Chondrocyte (in vitro differentiated cells): Measurements from ENCODE around the gene ZPR1. TPM values are rescaled to one million over a fixed set of nuclear protein-coding genes. Genes with fewer than 3 reads are reported as not detected.

ENCODE experiments used
- DNase-seq: peaks from one replicate; pipeline ENCODE4 v3.0.0; 2021; ENCODE audit warnings: mixed read lengths, low spot score
- H3K27ac Mint-ChIP-seq: one replicate; pipeline ENCODE4 v1.8.0; 2021; ENCODE audit warnings: mild to moderate bottlenecking, moderate library complexity, mixed read lengths; ENCODE audit not compliant: unreplicated experiment
- H3K27me3 Mint-ChIP-seq: 2 replicates; pipeline ENCODE4 v1.8.0; 2021; ENCODE audit warnings: low read depth, mixed read lengths
- H3K36me3 Mint-ChIP-seq: 2 replicates; pipeline ENCODE4 v1.8.0; 2021; ENCODE audit warnings: low read depth, mixed read lengths
- H3K4me1 Mint-ChIP-seq: 2 replicates; pipeline ENCODE4 v1.8.0; 2021; ENCODE audit warnings: low read depth, mild to moderate bottlenecking, mixed read lengths
- H3K4me3 Mint-ChIP-seq: one replicate; pipeline ENCODE4 v1.8.0; 2021; ENCODE audit warnings: mild to moderate bottlenecking, moderate library complexity, mixed read lengths; ENCODE audit not compliant: unreplicated experiment
- H3K9me3 Mint-ChIP-seq: 2 replicates; pipeline ENCODE4 v1.8.0; 2021; ENCODE audit warnings: low read depth, mixed read lengths
- total RNA-seq: library from RNA; stranded (reverse); gene quantifications from 3 replicates; pipeline ENCODE4 v1.2.1, GENCODE V29; 2021
- TF ChIP-seq, protein P1 (sequence below): fragments of 200-600 bp; sonication (generic); IDR thresholded peaks from 2 replicates; pipeline ENCODE4 v1.5.0; 2021; ENCODE audit warnings: antibody characterized with exemption, mild to moderate bottlenecking, moderate library complexity

ZPR1 gene
- total RNA-seq, 1 donor from 2014 or later: 40.0 TPM

DNA sequence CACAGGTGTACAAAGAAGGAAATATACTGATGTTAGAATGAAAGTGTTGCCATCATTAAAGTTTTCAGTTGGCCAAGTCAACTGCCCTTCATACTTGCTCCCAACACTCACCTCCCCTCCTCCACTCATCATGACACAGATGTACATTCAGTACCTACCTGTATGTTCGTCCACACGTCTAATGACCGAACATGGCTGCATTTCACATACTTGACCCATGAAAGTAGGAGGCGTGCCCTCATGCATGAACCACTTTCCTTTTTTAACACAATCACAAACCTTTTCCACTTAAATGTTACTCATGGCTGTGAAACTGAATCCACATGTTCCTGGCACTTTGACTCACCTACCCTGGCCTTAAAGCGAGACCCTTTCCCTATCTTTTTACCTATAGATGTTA, 11.8 kb downstream of the ZPR1 start:
- peaks cover 25% of the 10 kb centered on the region for H3K36me3 Mint-ChIP-seq
- H3K27ac Mint-ChIP-seq: no peak overlapping the region
- H3K27me3 Mint-ChIP-seq: no peaks in the 10 kb centered on the region

DNA sequence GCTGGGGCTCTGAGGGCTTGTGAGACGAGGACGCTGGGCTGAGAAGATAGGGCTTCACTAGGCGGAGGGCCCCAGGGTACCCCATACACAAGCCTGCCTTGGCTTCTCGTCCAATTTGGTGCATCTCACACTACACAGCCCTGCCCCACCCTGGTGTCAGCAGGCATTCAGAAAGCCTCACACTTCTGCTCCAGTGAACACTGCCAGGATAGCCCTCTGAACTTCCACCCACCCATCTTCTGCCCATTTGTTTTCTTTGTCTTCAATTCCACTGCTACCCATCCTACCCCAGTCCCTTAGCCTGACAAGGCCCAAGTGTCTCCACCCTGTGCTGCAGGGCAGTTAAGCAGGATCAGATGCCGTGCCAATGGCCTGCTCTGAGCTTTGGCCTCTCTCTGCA, 13.2 kb downstream of the ZPR1 start:
- Mint-ChIP-seq H3K27me3 (no peaks in the 10 kb centered on the region), H3K4me3 (no peak overlapping the region), H3K4me1 (peaks cover 24% of the 10 kb centered on the region), H3K27ac (no peak overlapping the region), H3K9me3 (no peaks in the 10 kb centered on the region), H3K36me3 (peaks cover 20% of the 10 kb centered on the region)
- no peak for DNase-seq
- TF ChIP-seq, protein P1, sequence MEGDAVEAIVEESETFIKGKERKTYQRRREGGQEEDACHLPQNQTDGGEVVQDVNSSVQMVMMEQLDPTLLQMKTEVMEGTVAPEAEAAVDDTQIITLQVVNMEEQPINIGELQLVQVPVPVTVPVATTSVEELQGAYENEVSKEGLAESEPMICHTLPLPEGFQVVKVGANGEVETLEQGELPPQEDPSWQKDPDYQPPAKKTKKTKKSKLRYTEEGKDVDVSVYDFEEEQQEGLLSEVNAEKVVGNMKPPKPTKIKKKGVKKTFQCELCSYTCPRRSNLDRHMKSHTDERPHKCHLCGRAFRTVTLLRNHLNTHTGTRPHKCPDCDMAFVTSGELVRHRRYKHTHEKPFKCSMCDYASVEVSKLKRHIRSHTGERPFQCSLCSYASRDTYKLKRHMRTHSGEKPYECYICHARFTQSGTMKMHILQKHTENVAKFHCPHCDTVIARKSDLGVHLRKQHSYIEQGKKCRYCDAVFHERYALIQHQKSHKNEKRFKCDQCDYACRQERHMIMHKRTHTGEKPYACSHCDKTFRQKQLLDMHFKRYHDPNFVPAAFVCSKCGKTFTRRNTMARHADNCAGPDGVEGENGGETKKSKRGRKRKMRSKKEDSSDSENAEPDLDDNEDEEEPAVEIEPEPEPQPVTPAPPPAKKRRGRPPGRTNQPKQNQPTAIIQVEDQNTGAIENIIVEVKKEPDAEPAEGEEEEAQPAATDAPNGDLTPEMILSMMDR: no peak

More for the DNA sequence above, 11.8 kb downstream of the ZPR1 start:
- TF ChIP-seq, protein P1: no peak
- DNase-seq: no peak
- H3K9me3 Mint-ChIP-seq: no peaks in the 10 kb centered on the region
- no peak overlapping the region for H3K4me3 Mint-ChIP-seq
- peaks cover 21% of the 10 kb centered on the region for H3K4me1 Mint-ChIP-seq

DNA sequence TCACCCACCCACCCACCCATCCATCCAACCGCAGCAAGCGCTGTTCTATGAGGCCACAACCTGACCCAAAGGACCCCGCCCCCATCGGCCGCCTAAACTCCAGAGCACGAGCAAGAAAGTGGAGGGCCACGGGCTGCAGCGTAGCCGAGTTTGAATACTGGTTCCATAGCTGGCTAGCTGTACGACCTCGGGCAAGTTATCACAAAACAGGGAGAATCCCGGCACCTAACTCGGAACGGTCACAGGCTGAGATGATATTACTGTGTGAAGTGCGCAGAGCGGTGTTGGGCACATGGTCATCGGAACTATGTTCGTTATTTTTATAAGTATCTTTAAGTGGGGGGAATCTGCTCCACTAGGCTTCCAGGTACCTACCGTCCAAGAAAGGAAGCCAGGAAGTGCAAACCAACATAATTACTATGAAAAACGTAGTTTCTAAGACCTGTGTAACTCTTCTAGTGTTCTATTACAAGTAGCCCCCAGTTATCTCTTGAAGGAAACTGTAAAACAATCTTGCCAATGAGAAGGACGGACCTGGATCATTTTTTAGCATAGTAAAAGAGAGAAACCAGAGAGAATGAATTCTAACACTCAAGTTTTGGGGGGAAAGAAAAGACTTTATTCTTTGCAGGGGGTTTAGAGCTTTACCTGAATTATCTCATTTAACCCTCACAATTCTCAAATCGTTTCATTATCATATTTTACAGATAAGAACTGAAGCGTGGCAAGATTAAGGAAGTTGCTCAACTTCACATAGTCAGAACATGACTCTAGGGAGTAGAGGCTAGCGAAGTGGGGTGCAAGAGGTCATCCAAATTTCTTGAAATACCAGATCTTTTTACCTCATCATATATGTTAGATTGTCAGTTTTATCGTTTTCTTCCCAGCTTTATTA, 14.4 kb downstream of the ZPR1 start:
- TF ChIP-seq, protein P1: peak; percentile 4
- Mint-ChIP-seq H3K9me3 (no peaks in the 10 kb centered on the region), H3K27ac (peak overlapping the region; percentile 95), H3K27me3 (no peaks in the 10 kb centered on the region), H3K4me3 (peak overlapping the region; percentile 92), H3K4me1 (peaks cover 24% of the 10 kb centered on the region), H3K36me3 (peaks cover 14% of the 10 kb centered on the region)
- no peak for DNase-seq

DNA sequence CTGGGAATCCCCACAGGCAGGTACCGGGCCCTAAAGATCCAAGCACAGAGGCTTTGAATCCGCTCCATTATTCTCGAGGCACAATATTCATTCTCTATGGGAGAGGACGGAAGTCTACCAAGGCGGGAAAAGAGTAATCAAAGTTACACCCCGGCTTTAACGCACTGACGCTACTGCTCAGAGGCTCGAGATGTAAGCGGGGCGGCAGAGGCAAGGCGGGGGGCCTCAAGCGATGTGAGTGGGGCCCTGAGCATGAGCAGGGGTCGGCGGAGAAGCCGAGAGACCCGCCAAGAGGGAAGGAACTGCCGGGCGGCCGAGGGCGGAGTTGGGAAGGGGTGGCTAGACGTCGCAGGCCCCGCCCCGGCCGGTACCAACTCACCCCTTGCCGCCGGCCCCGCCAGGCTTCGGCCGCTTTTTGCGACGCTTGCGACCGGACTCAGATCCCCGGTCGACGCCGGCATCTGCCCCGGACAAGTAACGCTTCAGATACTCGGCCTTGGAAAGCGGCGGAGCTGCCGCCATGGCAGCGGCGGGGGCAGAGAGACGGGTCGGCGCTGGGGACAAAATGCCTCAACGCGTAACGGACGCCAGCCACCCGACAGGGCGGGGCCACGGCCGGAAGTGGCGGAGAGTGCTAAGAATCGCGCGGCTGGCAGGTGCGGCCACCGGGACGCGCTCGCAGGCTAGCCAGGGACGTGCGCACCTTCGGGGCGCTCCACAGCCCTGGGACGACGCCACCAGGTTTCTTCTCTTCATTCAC, 15.2 kb downstream of the ZPR1 start, which contains the start of gene BUD13:
TSS of gene BUD13 (minus strand) at position 545 of the 760 bp plus-strand sequence. CDS start at position 522, 23 bp downstream.
- no peaks in the 10 kb centered on the region for H3K9me3 Mint-ChIP-seq
- TF ChIP-seq, protein P1: peak; percentile 18
- peak within 1 kb of the TSS; percentile 92 for H3K4me3 Mint-ChIP-seq
- peak; percentile 95 for DNase-seq
- H3K27me3 Mint-ChIP-seq: no peaks in the 10 kb centered on the region
- peak within 1 kb of the TSS; percentile 95 for H3K27ac Mint-ChIP-seq
- H3K36me3 Mint-ChIP-seq: peaks cover 8% of the 10 kb centered on the region
- peaks cover 24% of the 10 kb centered on the region for H3K4me1 Mint-ChIP-seq

DNA sequence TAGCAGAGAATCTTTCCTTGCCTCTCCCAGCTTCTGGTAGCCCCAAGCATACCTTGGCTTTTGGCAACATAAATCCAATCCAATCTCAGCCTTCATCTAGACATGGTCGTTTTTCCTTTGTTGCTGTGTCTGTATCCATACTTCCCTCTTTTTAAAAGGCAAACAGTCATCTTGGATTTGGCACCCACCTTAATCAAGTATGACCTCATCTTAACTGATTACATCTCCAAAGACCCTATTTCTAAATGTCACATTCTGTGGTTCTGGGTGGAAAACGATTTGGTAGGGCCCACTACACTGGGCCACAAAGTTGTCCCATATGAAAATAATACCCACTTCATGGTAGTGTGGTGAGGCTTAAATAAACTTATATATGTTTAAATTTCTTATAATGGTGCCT, 15.9 kb downstream of the ZPR1 start:
- TF ChIP-seq, protein P1: no peak
- no peak for DNase-seq
- peaks cover 24% of the 10 kb centered on the region for H3K4me1 Mint-ChIP-seq
- H3K9me3 Mint-ChIP-seq: no peaks in the 10 kb centered on the region
- peak overlapping the region; percentile 92 for H3K4me3 Mint-ChIP-seq
- H3K27ac Mint-ChIP-seq: peak overlapping the region; percentile 95
- H3K27me3 Mint-ChIP-seq: no peaks in the 10 kb centered on the region
- peaks cover 7% of the 10 kb centered on the region for H3K36me3 Mint-ChIP-seq
